Calu3 (cell line): ENCODE results near the gene MYL12B. TPM values are rescaled to one million over a fixed set of nuclear protein-coding genes. Genes with fewer than 3 reads are reported as not detected.

Source experiments
- Bru-seq: library from RNA; stranded (reverse); fragments of 400-500 nt; gene quantifications from one replicate; lab custom pipeline; 2021; lab: Mats Ljungman, UMichigan
- BruChase-seq, 2 experiments: library from RNA; stranded (reverse); fragments of 400-500 nt; gene quantifications; one replicate each; lab custom pipeline; 2021; lab: Mats Ljungman, UMichigan
- BruUV-seq: library from RNA; stranded (reverse); fragments of 400-500 nt; replicated peaks from 2 replicates; lab custom pipeline; 2021; lab: Mats Ljungman, UMichigan
- CTCF ChIA-PET: fragments of 300-600 bp; sonication (Branson Sonifier 250); formaldehyde crosslinking; loops from one replicate; lab custom pipeline; 2022; ENCODE audit warnings: antibody characterized with exemption; lab: Charles Lee
- DNase-seq: peaks from one replicate; pipeline ENCODE4 v3.0.0; 2022
- H3K27ac Mint-ChIP-seq: one replicate; pipeline ENCODE4 v1.8.0; 2022; ENCODE audit warnings: mixed read lengths; ENCODE audit not compliant: unreplicated experiment
- H3K27me3 Mint-ChIP-seq: one replicate; pipeline ENCODE4 v1.8.0; 2022; ENCODE audit warnings: mixed read lengths; ENCODE audit not compliant: unreplicated experiment
- H3K36me3 Mint-ChIP-seq: one replicate; pipeline ENCODE4 v1.8.0; 2022; ENCODE audit warnings: mild to moderate bottlenecking, moderate library complexity, mixed read lengths; ENCODE audit not compliant: insufficient read depth, unreplicated experiment
- H3K4me1 Mint-ChIP-seq: one replicate; pipeline ENCODE4 v1.8.0; 2022; ENCODE audit warnings: mild to moderate bottlenecking, low read depth, mixed read lengths; ENCODE audit not compliant: unreplicated experiment
- H3K4me3 Mint-ChIP-seq: one replicate; pipeline ENCODE4 v1.8.0; 2022; ENCODE audit warnings: mild to moderate bottlenecking, low read depth, moderate library complexity, mixed read lengths; ENCODE audit not compliant: unreplicated experiment
- H3K9me3 Mint-ChIP-seq: one replicate; pipeline ENCODE4 v1.8.0; 2022; ENCODE audit warnings: low read depth, mixed read lengths; ENCODE audit not compliant: unreplicated experiment
- CTCF ChIP-seq: fragments of 200-600 bp; IDR thresholded peaks from one replicate; pipeline ENCODE4 v1.8.0; 2022; ENCODE audit warnings: antibody characterized with exemption; ENCODE audit not compliant: unreplicated experiment
- intact Hi-C: fragments of 100-400 bp; cut with micrococcal nuclease; formaldehyde crosslinking; loops from one replicate; pipeline ENCODE4 v1.10.0; 2022; ENCODE audit not compliant: unreplicated experiment
- long read RNA-seq: library from polyadenylated mRNA; stranded (forward); transcript quantifications from one replicate; pipeline ENCODE4 v2.0.0, GENCODE V29; 2022
- total RNA-seq: library from RNA; stranded (reverse); gene quantifications from 2 replicates; pipeline ENCODE4 v1.2.3, GENCODE V29; 2022

The MYL12B gene
- total RNA-seq (523 and 564 TPM in 2 replicates), Bru-seq, nascent RNA (percentile 98 among the genes with signal in this experiment), BruChase-seq, experiment 1, labeled RNA remaining after a 6-hour chase (percentile 98 among the genes with signal in this experiment), BruChase-seq, experiment 2, labeled RNA remaining after a 2-hour chase (percentile 95 among the genes with signal in this experiment)
- long read RNA-seq, transcript MYL12B-201 (4 exons, 1,210 nt), result major isoform, 1,568 of 2,048 reads
- long read RNA-seq, transcript MYL12B-202 (4 exons, 1,025 nt), result minor isoform, 22 of 2,048 reads
- long read RNA-seq, partial matches to known transcripts, result 451 of 2,048 reads
- long read RNA-seq, other reads (novel, unspliced or antisense), result 3 of 2,048 reads

GRCh38 chr18:3261373-3262233 is at the start of gene MYL12B:
Gene MYL12B, plus strand, starts transcription at chr18:3262133. Its CDS starts 10,766 bp downstream, at chr18:3272899.
- Mint-ChIP-seq H3K27ac (peak within 1 kb of the TSS; percentile 96), H3K27me3 (no peaks in the 10 kb centered on the region), H3K9me3 (no peaks in the 10 kb centered on the region), H3K4me3 (peak within 1 kb of the TSS; percentile 81), H3K4me1 (peaks cover 60% of the 10 kb centered on the region), H3K36me3 (peaks cover 85% of the 10 kb centered on the region)
- CTCF ChIA-PET, result no interaction called here
- TSS peak; percentile 91 for BruUV-seq
- intact Hi-C loops, result no loop called here
- peak; percentile 89 for DNase-seq
- TF ChIP-seq CTCF, result no peak

GRCh38 chr18:3212657-3213056 is 49.3 kb upstream of the MYL12B start:
- intact Hi-C loops, result loop anchor here (5.0 kb wide), 2 partner anchors 35 to 55 kb away; partner anchors contain the start of gene MYL12A
- no peak for TF ChIP-seq CTCF
- H3K9me3 Mint-ChIP-seq, result peaks cover 4% of the 10 kb centered on the region
- H3K27me3 Mint-ChIP-seq, result no peaks in the 10 kb centered on the region
- no TSS peak for BruUV-seq
- H3K4me3 Mint-ChIP-seq, result peak overlapping the region; percentile 93
- no peak for DNase-seq
- CTCF ChIA-PET, result interaction anchor here (0.9 kb wide), 1 partner anchor 13 kb away, joined by 3 read pairs; no protein-coding TSS in a partner anchor
- peaks cover 63% of the 10 kb centered on the region for H3K4me1 Mint-ChIP-seq
- H3K27ac Mint-ChIP-seq, result peak overlapping the region; percentile 97
- peaks cover 17% of the 10 kb centered on the region for H3K36me3 Mint-ChIP-seq

- CTCF ChIA-PET, result interaction anchor here (0.9 to 2.3 kb wide), 4 partner anchors 14 to 33 kb away, joined by 3 to 12 read pairs (median 5); no protein-coding TSS in a partner anchor
- TF ChIP-seq CTCF, result no peak
- Mint-ChIP-seq H3K9me3 (peaks cover 4% of the 10 kb centered on the region), H3K4me3 (peak overlapping the region; percentile 93), H3K27me3 (no peaks in the 10 kb centered on the region), H3K27ac (peak overlapping the region; percentile 97), H3K4me1 (peaks cover 66% of the 10 kb centered on the region), H3K36me3 (peaks cover 17% of the 10 kb centered on the region)
- BruUV-seq, result no TSS peak
- intact Hi-C loops, result loop anchor here (5.0 kb wide), 2 partner anchors 34 to 56 kb away; partner anchors contain the start of gene MYL12A
- DNase-seq, result no peak
Measured at GRCh38 chr18:3213300-3214059, 48.5 kb upstream of the MYL12B start.
